ENCODE measurements around the gene INO80E. TPM values are rescaled to one million over a fixed set of nuclear protein-coding genes. Genes with fewer than 3 reads are reported as not detected.

Gene INO80E
- total RNA-seq, 1 donor from 2014 or later = 22.6 TPM

DNA sequence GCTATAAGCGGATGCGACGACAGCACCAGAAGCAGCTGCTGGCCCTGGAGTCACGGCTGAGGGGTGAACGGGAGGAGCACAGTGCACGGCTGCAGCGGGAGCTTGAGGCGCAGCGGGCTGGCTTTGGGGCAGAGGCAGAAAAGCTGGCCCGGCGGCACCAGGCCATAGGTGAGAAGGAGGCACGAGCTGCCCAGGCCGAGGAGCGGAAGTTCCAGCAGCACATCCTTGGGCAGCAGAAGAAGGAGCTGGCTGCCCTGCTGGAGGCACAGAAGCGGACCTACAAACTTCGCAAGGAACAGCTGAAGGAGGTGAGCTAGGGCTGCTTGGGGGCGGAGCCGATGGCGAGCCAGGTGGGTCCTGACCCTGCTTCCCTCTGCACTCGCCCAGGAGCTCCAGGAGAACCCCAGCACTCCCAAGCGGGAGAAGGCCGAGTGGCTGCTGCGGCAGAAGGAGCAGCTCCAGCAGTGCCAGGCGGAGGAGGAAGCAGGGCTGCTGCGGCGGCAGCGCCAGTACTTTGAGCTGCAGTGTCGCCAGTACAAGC is 10.7 kb upstream of the INO80E start:
- TF ChIP-seq, protein P1, sequence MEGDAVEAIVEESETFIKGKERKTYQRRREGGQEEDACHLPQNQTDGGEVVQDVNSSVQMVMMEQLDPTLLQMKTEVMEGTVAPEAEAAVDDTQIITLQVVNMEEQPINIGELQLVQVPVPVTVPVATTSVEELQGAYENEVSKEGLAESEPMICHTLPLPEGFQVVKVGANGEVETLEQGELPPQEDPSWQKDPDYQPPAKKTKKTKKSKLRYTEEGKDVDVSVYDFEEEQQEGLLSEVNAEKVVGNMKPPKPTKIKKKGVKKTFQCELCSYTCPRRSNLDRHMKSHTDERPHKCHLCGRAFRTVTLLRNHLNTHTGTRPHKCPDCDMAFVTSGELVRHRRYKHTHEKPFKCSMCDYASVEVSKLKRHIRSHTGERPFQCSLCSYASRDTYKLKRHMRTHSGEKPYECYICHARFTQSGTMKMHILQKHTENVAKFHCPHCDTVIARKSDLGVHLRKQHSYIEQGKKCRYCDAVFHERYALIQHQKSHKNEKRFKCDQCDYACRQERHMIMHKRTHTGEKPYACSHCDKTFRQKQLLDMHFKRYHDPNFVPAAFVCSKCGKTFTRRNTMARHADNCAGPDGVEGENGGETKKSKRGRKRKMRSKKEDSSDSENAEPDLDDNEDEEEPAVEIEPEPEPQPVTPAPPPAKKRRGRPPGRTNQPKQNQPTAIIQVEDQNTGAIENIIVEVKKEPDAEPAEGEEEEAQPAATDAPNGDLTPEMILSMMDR (IDR thresholded peaks at IDR 0.05; ENCODE audit: insufficient read depth, low read length, severe bottlenecking) = no peak
- no peaks in the 10 kb centered on the region for H3K27me3 ChIP-seq (ENCODE audit: control insufficient read depth, insufficient read depth, low read length)
- peaks cover 45% of the 10 kb centered on the region for H3K36me3 ChIP-seq (ENCODE audit: control insufficient read depth, insufficient read depth, low read length)
- H3K4me3 ChIP-seq (ENCODE audit: low read depth, low read length) = no peak overlapping the region
- no peak for DNase-seq (ENCODE audit: low read depth)
- FAIRE-seq = no peak

DNA sequence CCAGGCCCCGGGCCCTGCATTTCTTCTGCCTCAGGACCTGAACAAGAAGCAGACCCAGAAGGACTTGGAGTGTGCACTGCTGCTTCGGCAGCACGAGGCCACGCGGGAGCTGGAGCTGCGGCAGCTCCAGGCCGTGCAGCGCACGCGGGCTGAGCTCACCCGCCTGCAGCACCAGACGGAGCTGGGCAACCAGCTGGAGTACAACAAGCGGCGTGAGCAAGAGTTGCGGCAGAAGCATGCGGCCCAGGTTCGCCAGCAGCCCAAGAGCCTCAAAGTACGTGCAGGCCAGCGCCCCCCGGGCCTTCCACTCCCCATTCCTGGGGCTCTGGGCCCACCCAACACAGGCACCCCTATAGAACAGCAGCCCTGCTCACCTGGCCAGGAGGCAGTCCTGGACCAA is 9.8 kb upstream of the INO80E start:
- no peak for DNase-seq (ENCODE audit: low read depth)
- Histone ChIP-seq H3K36me3 (ENCODE audit: control insufficient read depth, insufficient read depth, low read length) (peaks cover 47% of the 10 kb centered on the region), H3K4me3 (ENCODE audit: low read depth, low read length) (no peak overlapping the region), H3K27me3 (ENCODE audit: control insufficient read depth, insufficient read depth, low read length) (no peaks in the 10 kb centered on the region)
- TF ChIP-seq, protein P1 (IDR thresholded peaks at IDR 0.05; ENCODE audit: insufficient read depth, low read length, severe bottlenecking) = no peak
- no peak for FAIRE-seq

DNA sequence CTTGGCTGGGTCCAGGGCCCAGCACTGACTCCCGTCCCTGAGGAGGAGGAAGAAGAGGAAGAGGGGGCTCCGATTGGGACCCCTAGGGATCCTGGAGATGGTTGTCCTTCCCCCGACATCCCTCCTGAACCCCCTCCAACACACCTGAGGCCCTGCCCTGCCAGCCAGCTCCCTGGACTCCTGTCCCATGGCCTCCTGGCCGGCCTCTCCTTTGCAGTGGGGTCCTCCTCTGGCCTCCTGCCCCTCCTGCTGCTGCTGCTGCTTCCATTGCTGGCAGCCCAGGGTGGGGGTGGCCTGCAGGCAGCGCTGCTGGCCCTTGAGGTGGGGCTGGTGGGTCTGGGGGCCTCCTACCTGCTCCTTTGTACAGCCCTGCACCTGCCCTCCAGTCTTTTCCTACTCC is 9.1 kb upstream of the INO80E start:
- FAIRE-seq (no peak), DNase-seq (ENCODE audit: low read depth) (no peak)
- Histone ChIP-seq H3K27me3 (ENCODE audit: control insufficient read depth, insufficient read depth, low read length) (no peaks in the 10 kb centered on the region), H3K4me3 (ENCODE audit: low read depth, low read length) (no peak overlapping the region), H3K36me3 (ENCODE audit: control insufficient read depth, insufficient read depth, low read length) (peaks cover 48% of the 10 kb centered on the region)
- TF ChIP-seq, protein P1 (IDR thresholded peaks at IDR 0.05; ENCODE audit: insufficient read depth, low read length, severe bottlenecking) = no peak

DNA sequence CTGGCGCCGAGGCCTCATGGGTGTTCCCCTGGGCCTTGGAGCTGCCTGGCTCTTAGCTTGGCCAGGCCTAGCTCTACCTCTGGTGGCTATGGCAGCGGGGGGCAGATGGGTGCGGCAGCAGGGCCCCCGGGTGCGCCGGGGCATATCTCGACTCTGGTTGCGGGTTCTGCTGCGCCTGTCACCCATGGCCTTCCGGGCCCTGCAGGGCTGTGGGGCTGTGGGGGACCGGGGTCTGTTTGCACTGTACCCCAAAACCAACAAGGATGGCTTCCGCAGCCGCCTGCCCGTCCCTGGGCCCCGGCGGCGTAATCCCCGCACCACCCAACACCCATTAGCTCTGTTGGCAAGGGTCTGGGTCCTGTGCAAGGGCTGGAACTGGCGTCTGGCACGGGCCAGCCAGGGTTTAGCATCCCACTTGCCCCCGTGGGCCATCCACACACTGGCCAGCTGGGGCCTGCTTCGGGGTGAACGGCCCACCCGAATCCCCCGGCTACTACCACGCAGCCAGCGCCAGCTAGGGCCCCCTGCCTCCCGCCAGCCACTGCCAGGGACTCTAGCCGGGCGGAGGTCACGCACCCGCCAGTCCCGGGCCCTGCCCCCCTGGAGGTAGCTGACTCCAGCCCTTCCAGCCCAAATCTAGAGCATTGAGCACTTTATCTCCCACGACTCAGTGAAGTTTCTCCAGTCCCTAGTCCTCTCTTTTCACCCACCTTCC is 8.5 kb upstream of the INO80E start:
- Histone ChIP-seq H3K36me3 (ENCODE audit: control insufficient read depth, insufficient read depth, low read length) (peaks cover 50% of the 10 kb centered on the region), H3K27me3 (ENCODE audit: control insufficient read depth, insufficient read depth, low read length) (no peaks in the 10 kb centered on the region), H3K4me3 (ENCODE audit: low read depth, low read length) (no peak overlapping the region)
- FAIRE-seq (no peak), DNase-seq (ENCODE audit: low read depth) (no peak)
- TF ChIP-seq, protein P1 (IDR thresholded peaks at IDR 0.05; ENCODE audit: insufficient read depth, low read length, severe bottlenecking) = no peak

DNA sequence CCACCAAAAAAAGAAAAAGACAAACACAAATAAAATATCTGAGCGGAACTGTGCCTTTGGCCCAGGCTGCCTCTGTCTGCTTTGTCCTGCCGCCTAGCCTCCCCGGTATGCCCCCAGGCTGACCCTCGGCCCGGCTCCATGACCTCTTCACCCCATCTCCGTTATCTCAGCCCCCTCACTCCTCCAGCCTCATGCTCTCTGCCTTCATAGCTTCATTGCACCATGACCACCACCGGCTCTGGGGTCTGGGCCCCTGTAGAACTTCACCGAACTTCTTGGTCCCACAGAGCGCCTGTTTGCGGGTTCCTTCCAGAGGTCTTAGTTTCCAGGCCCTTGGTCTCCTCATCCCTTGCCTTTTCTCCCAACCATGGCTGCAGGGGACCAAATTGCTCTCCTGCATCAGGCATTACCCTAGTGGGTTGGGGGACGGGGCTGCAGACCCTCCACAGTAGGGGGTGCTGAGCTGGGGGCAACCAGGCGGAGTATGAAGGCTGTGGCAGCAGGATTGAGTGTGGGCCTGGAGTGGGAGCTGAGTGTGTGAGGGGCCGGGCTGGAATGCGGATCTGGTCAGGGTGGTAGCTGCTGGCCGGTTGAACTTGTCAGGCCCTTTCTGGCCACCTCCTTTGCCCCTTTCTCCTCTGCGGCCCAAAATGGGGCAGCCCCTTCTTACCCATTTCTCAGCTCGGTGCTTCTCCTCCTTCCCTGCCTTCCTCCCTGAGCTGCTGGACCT is 7.5 kb upstream of the INO80E start:
- DNase-seq (ENCODE audit: low read depth) (no peak), FAIRE-seq (no peak)
- H3K27me3 ChIP-seq (ENCODE audit: control insufficient read depth, insufficient read depth, low read length) = no peaks in the 10 kb centered on the region
- H3K4me3 ChIP-seq (ENCODE audit: low read depth, low read length) = no peak overlapping the region
- peaks cover 42% of the 10 kb centered on the region for H3K36me3 ChIP-seq (ENCODE audit: control insufficient read depth, insufficient read depth, low read length)
- TF ChIP-seq, protein P1 (IDR thresholded peaks at IDR 0.05; ENCODE audit: insufficient read depth, low read length, severe bottlenecking) = no peak
